HEK293 (cell line): ENCODE results near the gene SIRT7.

Source experiments
- BCL11A ChIP-seq: fragments of 450-650 bp; formaldehyde crosslinking; IDR thresholded peaks from 2 replicates; pipeline ENCODE4 v1.5.1; 2016; ENCODE audit warnings: low read depth, missing biosample characterization, missing genetic modification characterization
- BCL6B ChIP-seq: fragments of 450-650 bp; formaldehyde crosslinking; IDR thresholded peaks from 2 replicates; pipeline ENCODE4 v1.5.1; 2017; ENCODE audit warnings: missing biosample characterization, missing genetic modification characterization
- GLI4 ChIP-seq: fragments of 450-650 bp; formaldehyde crosslinking; IDR thresholded peaks from 2 replicates; pipeline ENCODE4 v1.5.1; 2016; ENCODE audit warnings: missing biosample characterization, missing genetic modification characterization
- KLF16 ChIP-seq: fragments of 450-650 bp; formaldehyde crosslinking; IDR thresholded peaks from 2 replicates; pipeline ENCODE4 v1.5.1; 2017; ENCODE audit warnings: missing biosample characterization, missing genetic modification characterization
- RBAK ChIP-seq: fragments of 450-650 bp; formaldehyde crosslinking; IDR thresholded peaks from 2 replicates; pipeline ENCODE4 v1.5.1; 2016; ENCODE audit warnings: missing biosample characterization, missing genetic modification characterization
- ZBTB17 ChIP-seq: fragments of 450-650 bp; formaldehyde crosslinking; IDR thresholded peaks from 2 replicates; pipeline ENCODE4 v1.5.1; 2016; ENCODE audit warnings: missing biosample characterization, missing genetic modification characterization
- ZBTB20 ChIP-seq: fragments of 450-650 bp; formaldehyde crosslinking; IDR thresholded peaks from 2 replicates; pipeline ENCODE4 v1.5.1; 2016; ENCODE audit warnings: missing biosample characterization, missing genetic modification characterization
- ZBTB49 ChIP-seq: fragments of 450-650 bp; formaldehyde crosslinking; IDR thresholded peaks from 2 replicates; pipeline ENCODE4 v1.5.1; 2016; ENCODE audit warnings: missing biosample characterization, missing genetic modification characterization, low read depth
- ZBTB6 ChIP-seq: fragments of 450-650 bp; formaldehyde crosslinking; IDR thresholded peaks from 2 replicates; pipeline ENCODE4 v1.5.1; 2017; ENCODE audit warnings: missing biosample characterization, missing genetic modification characterization
- ZFP3 ChIP-seq: fragments of 450-650 bp; formaldehyde crosslinking; IDR thresholded peaks from 2 replicates; pipeline ENCODE4 v1.5.1; 2016; ENCODE audit warnings: low read depth, missing biosample characterization, missing genetic modification characterization
- ZNF133 ChIP-seq: fragments of 450-650 bp; formaldehyde crosslinking; IDR thresholded peaks from 2 replicates; pipeline ENCODE4 v1.5.1; 2016; ENCODE audit warnings: missing biosample characterization, missing genetic modification characterization
- ZNF146 ChIP-seq: fragments of 450-650 bp; formaldehyde crosslinking; IDR thresholded peaks from 2 replicates; pipeline ENCODE4 v1.5.1; 2016; ENCODE audit warnings: missing biosample characterization, missing genetic modification characterization
- ZNF175 ChIP-seq: fragments of 450-650 bp; formaldehyde crosslinking; IDR thresholded peaks from 2 replicates; pipeline ENCODE4 v1.5.1; 2016; ENCODE audit warnings: missing biosample characterization, missing genetic modification characterization
- ZNF214 ChIP-seq: fragments of 450-650 bp; formaldehyde crosslinking; IDR thresholded peaks from 2 replicates; pipeline ENCODE4 v1.5.1; 2017; ENCODE audit warnings: missing biosample characterization, mild to moderate bottlenecking, missing genetic modification characterization, borderline replicate concordance
- ZNF221 ChIP-seq: fragments of 450-650 bp; formaldehyde crosslinking; IDR thresholded peaks from 2 replicates; pipeline ENCODE4 v1.5.1; 2017; ENCODE audit warnings: missing biosample characterization, missing genetic modification characterization, borderline replicate concordance
- ZNF24 ChIP-seq: fragments of 450-650 bp; formaldehyde crosslinking; IDR thresholded peaks from 2 replicates; pipeline ENCODE4 v1.5.1; 2016; ENCODE audit warnings: missing biosample characterization, missing genetic modification characterization
- ZNF248 ChIP-seq: fragments of 450-650 bp; formaldehyde crosslinking; IDR thresholded peaks from 2 replicates; pipeline ENCODE4 v1.5.1; 2017; ENCODE audit warnings: missing biosample characterization, missing genetic modification characterization
- ZNF280C ChIP-seq: fragments of 450-650 bp; formaldehyde crosslinking; IDR thresholded peaks from 2 replicates; pipeline ENCODE4 v1.5.1; 2016; ENCODE audit warnings: missing biosample characterization, missing genetic modification characterization
- ZNF341 ChIP-seq: fragments of 450-650 bp; formaldehyde crosslinking; IDR thresholded peaks from 2 replicates; pipeline ENCODE4; 2016; ENCODE audit warnings: low read depth, missing biosample characterization, missing genetic modification characterization
- ZNF398 ChIP-seq: fragments of 450-650 bp; formaldehyde crosslinking; IDR thresholded peaks from 2 replicates; pipeline ENCODE4 v1.5.1; 2017; ENCODE audit warnings: missing biosample characterization, missing genetic modification characterization
- ZNF404 ChIP-seq: fragments of 450-650 bp; formaldehyde crosslinking; IDR thresholded peaks from 2 replicates; pipeline ENCODE4 v1.5.1; 2017; ENCODE audit warnings: missing biosample characterization, missing genetic modification characterization
- ZNF416 ChIP-seq: fragments of 450-650 bp; formaldehyde crosslinking; IDR thresholded peaks from 2 replicates; pipeline ENCODE4 v1.5.1; 2016; ENCODE audit warnings: missing biosample characterization, missing genetic modification characterization
- ZNF555 ChIP-seq: fragments of 450-650 bp; formaldehyde crosslinking; conservative IDR thresholded peaks from 2 replicates; pipeline ENCODE4 v1.5.1; 2017; ENCODE audit warnings: missing biosample characterization, mild to moderate bottlenecking, missing genetic modification characterization, inconsistent platforms
- ZNF610 ChIP-seq: fragments of 450-650 bp; formaldehyde crosslinking; IDR thresholded peaks from 2 replicates; pipeline ENCODE4 v1.5.1; 2016; ENCODE audit warnings: missing biosample characterization, missing genetic modification characterization, borderline replicate concordance
- ZNF623 ChIP-seq: fragments of 450-650 bp; formaldehyde crosslinking; IDR thresholded peaks from 2 replicates; pipeline ENCODE4 v1.5.1; 2016; ENCODE audit warnings: missing biosample characterization, missing genetic modification characterization
- ZNF747 ChIP-seq: fragments of 450-650 bp; formaldehyde crosslinking; IDR thresholded peaks from 2 replicates; pipeline ENCODE4 v1.5.1; 2016; ENCODE audit warnings: missing biosample characterization, missing genetic modification characterization
- ZSCAN18 ChIP-seq: fragments of 450-650 bp; formaldehyde crosslinking; IDR thresholded peaks from 2 replicates; pipeline ENCODE4 v1.5.1; 2016; ENCODE audit warnings: missing biosample characterization, missing genetic modification characterization
- ZSCAN30 ChIP-seq: fragments of 450-650 bp; IDR thresholded peaks from 2 replicates; pipeline ENCODE4 v1.5.1; 2018; ENCODE audit warnings: missing biosample characterization, mild to moderate bottlenecking, missing genetic modification characterization, moderate library complexity

SIRT7 gene

GRCh38 chr17:81867170-81867990 lies 50.6 kb downstream of the SIRT7 start (continued):
- TF ChIP-seq ZNF610 (tag by site-specific recombination) (no peak), ZNF248 (tag by site-specific recombination) (no peak), ZNF404 (tag by site-specific recombination) (no peak), ZNF623 (tag by site-specific recombination) (no peak), ZNF221 (tag by site-specific recombination) (no peak), RBAK (tag by site-specific recombination) (no peak), BCL11A (tag by site-specific recombination) (peak; percentile 2), ZBTB20 (tag by site-specific recombination) (peak; percentile 81), ZBTB6 (tag by site-specific recombination) (no peak), KLF16 (no peak), ZNF133 (tag by site-specific recombination) (no peak), ZNF398 (no peak), GLI4 (tag by site-specific recombination) (no peak; the same call in 1 of the 2 replicates), ZFP3 (tag by site-specific recombination) (no peak), BCL6B (tag by site-specific recombination) (no peak), ZNF341 (tag by site-specific recombination) (no peak), ZBTB49 (tag by site-specific recombination) (no peak), ZNF416 (tag by site-specific recombination) (no peak), ZNF24 (tag by site-specific recombination) (no peak), ZBTB17 (tag by site-specific recombination) (peak; percentile 50; the same call in 1 of the 2 replicates), ZNF146 (tag by site-specific recombination) (no peak; the same call in 1 of the 2 replicates), ZNF175 (tag by site-specific recombination) (no peak), ZNF747 (tag by site-specific recombination) (no peak), ZNF214 (tag by site-specific recombination) (no peak), ZSCAN18 (tag by site-specific recombination) (no peak), ZNF555 (no peak), ZNF280C (no peak), ZSCAN30 (peak; percentile 29)
